ENCODE results near the gene SRSF8. TPM values are rescaled to one million over a fixed set of nuclear protein-coding genes. Genes with fewer than 3 reads are reported as not detected.
"Not testable (repeated sequence)": the region's sequence is repeated elsewhere in the genome, so short reads cannot be mapped to it uniquely, and the experiment has no call there.

SRSF8 gene, protein sequence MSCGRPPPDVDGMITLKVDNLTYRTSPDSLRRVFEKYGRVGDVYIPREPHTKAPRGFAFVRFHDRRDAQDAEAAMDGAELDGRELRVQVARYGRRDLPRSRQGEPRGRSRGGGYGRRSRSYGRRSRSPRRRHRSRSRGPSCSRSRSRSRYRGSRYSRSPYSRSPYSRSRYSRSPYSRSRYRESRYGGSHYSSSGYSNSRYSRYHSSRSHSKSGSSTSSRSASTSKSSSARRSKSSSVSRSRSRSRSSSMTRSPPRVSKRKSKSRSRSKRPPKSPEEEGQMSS
- 18.8 TPM for total RNA-seq
- polyA plus RNA-seq (ENCODE audit: insufficient read depth in 1 of 8, insufficient read length in 8 of 8, low replicate concordance in 1 of 8), result 10 to 100 TPM; 37.8 to 49.7 (median 43.4) TPM
- long read RNA-seq, donor 1, full-length matches to known transcripts, result 30 of 30 reads
- long read RNA-seq, donor 1, partial matches to known transcripts, result 0 of 30 reads
- long read RNA-seq, donor 1, other reads (novel, unspliced or antisense), result 0 of 30 reads
- long read RNA-seq, donor 2, full-length matches to known transcripts, result 9 of 9 reads
- long read RNA-seq, donor 2, partial matches to known transcripts, result 0 of 9 reads
- long read RNA-seq, donor 2, other reads (novel, unspliced or antisense), result 0 of 9 reads
- long read RNA-seq, donor 3, full-length matches to known transcripts, result 38 of 38 reads
- long read RNA-seq, donor 3, partial matches to known transcripts, result 0 of 38 reads
- long read RNA-seq, donor 3, other reads (novel, unspliced or antisense), result 0 of 38 reads
- long read RNA-seq, donor 4, full-length matches to known transcripts, result 34 of 34 reads
- long read RNA-seq, donor 4, partial matches to known transcripts, result 0 of 34 reads
- long read RNA-seq, donor 4, other reads (novel, unspliced or antisense), result 0 of 34 reads
- long read RNA-seq, donor 5, full-length matches to known transcripts, result 110 of 116 reads
- long read RNA-seq, donor 5, partial matches to known transcripts, result 0 of 116 reads
- long read RNA-seq, donor 5, other reads (novel, unspliced or antisense), result 6 of 116 reads
- long read RNA-seq, donor 6, full-length matches to known transcripts, result 135 of 135 reads
- long read RNA-seq, donor 6, partial matches to known transcripts, result 0 of 135 reads
- long read RNA-seq, donor 6, other reads (novel, unspliced or antisense), result 0 of 135 reads
- long read RNA-seq, donor 7, full-length matches to known transcripts, result 101 of 101 reads
- long read RNA-seq, donor 7, partial matches to known transcripts, result 0 of 101 reads
- long read RNA-seq, donor 7, other reads (novel, unspliced or antisense), result 0 of 101 reads
- long read RNA-seq, donor 8, full-length matches to known transcripts, result 54 of 54 reads
- long read RNA-seq, donor 8, partial matches to known transcripts, result 0 of 54 reads
- long read RNA-seq, donor 8, other reads (novel, unspliced or antisense), result 0 of 54 reads
- long read RNA-seq, donor 9, full-length matches to known transcripts, result 89 of 89 reads
- long read RNA-seq, donor 9, partial matches to known transcripts, result 0 of 89 reads
- long read RNA-seq, donor 9, other reads (novel, unspliced or antisense), result 0 of 89 reads
- long read RNA-seq, donor 10, full-length matches to known transcripts, result 102 of 102 reads
- long read RNA-seq, donor 10, partial matches to known transcripts, result 0 of 102 reads
- long read RNA-seq, donor 10, other reads (novel, unspliced or antisense), result 0 of 102 reads
- long read RNA-seq, donor 11, full-length matches to known transcripts, result 94 of 94 reads
- long read RNA-seq, donor 11, partial matches to known transcripts, result 0 of 94 reads
- long read RNA-seq, donor 11, other reads (novel, unspliced or antisense), result 0 of 94 reads

- Histone ChIP-seq H3K36me3 (ENCODE audit: control insufficient read depth, insufficient read depth, low read length) (peaks cover 5% of the 10 kb centered on the region), H3K27me3 (ENCODE audit: control insufficient read depth, insufficient read depth, low read length) (no peaks in the 10 kb centered on the region), H3K4me1 (ENCODE audit: control insufficient read depth, insufficient read depth, low read length) (no peaks in the 10 kb centered on the region), H3K27ac (ENCODE audit: low read length) (peak within 1 kb of the TSS; percentile 99), H3K9me3 (replicated peaks; ENCODE audit: control insufficient read depth, low read depth, low read length) (no peaks in the 10 kb centered on the region), H3K4me3 (ENCODE audit: low read length) (peak within 1 kb of the TSS; percentile 89)
- DNase-seq, result no peak
- 0% methylated on average over 1 of the region's 4 CpGs for WGBS (ENCODE audit: insufficient coverage)
Observed at GRCh38 chr11:95066716-95067038, at the start of gene SRSF8. Gene SRSF8, plus strand, starts transcription at chr11:95066919. Its CDS starts 308 bp downstream, at chr11:95067227.

DNA sequence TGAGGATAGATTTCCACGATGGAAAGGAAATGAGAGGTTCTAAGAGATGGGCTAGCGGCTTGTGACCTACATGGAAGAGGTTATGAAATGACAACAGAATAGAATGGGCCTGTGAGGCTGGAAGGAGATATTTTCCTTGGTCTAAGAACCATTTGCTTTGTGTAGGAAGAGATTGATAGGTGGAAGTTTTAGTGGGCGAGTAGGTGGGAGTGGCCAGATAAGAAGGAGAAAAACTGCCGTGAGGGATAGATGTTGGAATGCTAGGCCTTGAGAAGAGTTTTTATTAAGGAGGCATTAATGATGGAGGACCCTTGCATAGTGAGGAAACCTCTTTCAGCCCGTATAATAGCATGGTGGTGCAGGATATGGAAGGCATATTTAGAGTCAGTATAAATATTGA is 45.3 kb upstream of the SRSF8 start:
- not testable (repeated sequence) for H3K36me3 ChIP-seq (ENCODE audit: control insufficient read depth, insufficient read depth, low read length); H3K4me1 ChIP-seq (ENCODE audit: control insufficient read depth, insufficient read depth, low read length); H3K27ac ChIP-seq (ENCODE audit: low read length); H3K27me3 ChIP-seq (ENCODE audit: control insufficient read depth, insufficient read depth, low read length); H3K4me3 ChIP-seq (ENCODE audit: low read length); DNase-seq; H3K9me3 ChIP-seq (replicated peaks; ENCODE audit: control insufficient read depth, low read depth, low read length)
- 86% methylated on average over 5 of the region's 5 CpGs for WGBS (ENCODE audit: insufficient coverage)

DNA sequence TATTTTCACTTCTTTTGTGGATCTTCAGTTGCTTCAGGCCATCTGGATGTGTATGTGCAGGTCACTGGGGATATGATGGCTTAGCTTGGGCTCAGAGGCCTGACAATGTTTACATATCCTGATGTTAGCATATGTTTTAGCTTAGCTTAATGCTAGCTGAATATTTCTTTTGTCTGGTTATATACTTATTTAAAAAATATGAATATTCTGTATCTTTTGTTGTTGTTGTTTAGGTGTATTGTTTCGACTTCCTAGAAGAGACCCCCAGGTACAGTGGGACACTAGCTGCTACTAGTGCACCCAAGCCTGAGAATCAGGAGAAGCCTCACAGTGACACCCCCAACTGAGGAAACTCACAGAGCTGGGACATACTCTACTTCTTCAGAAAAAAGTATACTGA is 41.8 kb upstream of the SRSF8 start, which contains the start of gene KDM4E:
Gene KDM4E, plus strand, starts transcription at position 301 of the 400 bp plus-strand sequence. CDS start 300 bp downstream, outside the sequence.
- H3K27ac ChIP-seq (ENCODE audit: low read length), result no peak within 1 kb of the TSS
- H3K4me1 ChIP-seq (ENCODE audit: control insufficient read depth, insufficient read depth, low read length), result no peaks in the 10 kb centered on the region
- no peaks in the 10 kb centered on the region for H3K36me3 ChIP-seq (ENCODE audit: control insufficient read depth, insufficient read depth, low read length)
- no CpG with 5 or more reads among the region's 1 CpG for whole genome bisulfite sequencing (ENCODE audit: insufficient coverage)
- no peaks in the 10 kb centered on the region for H3K27me3 ChIP-seq (ENCODE audit: control insufficient read depth, insufficient read depth, low read length)
- DNase-seq, result no peak
- H3K9me3 ChIP-seq (replicated peaks; ENCODE audit: control insufficient read depth, low read depth, low read length), result no peaks in the 10 kb centered on the region
- no peak within 1 kb of the TSS for H3K4me3 ChIP-seq (ENCODE audit: low read length)

- H3K4me1 ChIP-seq (ENCODE audit: control insufficient read depth, insufficient read depth, low read length); H3K27ac ChIP-seq (ENCODE audit: low read length); H3K36me3 ChIP-seq (ENCODE audit: control insufficient read depth, insufficient read depth, low read length); H3K9me3 ChIP-seq (replicated peaks; ENCODE audit: control insufficient read depth, low read depth, low read length); H3K27me3 ChIP-seq (ENCODE audit: control insufficient read depth, insufficient read depth, low read length); DNase-seq; H3K4me3 ChIP-seq (ENCODE audit: low read length): not testable (repeated sequence)
- no CpG with 5 or more reads among the region's 9 CpGs for WGBS (ENCODE audit: insufficient coverage)
Observed at GRCh38 chr11:95025594-95025993, 41.1 kb upstream of the SRSF8 start.

DNA sequence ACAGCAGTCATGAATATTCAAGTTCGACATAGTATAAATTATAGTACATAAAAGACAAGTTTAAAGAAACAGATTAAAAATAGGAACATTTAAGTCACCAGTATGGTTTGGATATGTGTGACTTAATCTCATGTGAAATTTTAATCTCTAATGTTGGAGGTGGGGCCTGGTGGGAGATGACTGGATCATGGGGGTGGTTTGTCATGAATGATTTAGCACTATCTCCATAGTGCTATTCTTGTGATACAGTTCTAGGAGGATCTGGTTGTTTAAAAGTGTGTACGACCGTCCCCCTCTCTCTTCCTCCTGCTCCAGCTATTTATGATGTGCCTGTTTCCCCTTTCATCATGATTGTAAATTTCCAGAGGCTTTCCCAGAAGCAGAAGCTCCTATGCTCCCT is 38.4 kb upstream of the SRSF8 start:
- H3K27me3 ChIP-seq (ENCODE audit: control insufficient read depth, insufficient read depth, low read length), result no peaks in the 10 kb centered on the region

GRCh38 chr11:95033051-95033450 is 33.7 kb upstream of the SRSF8 start:
- WGBS (ENCODE audit: insufficient coverage), result 83% methylated on average over 1 of the region's 1 CpG
- no peak overlapping the region for H3K27ac ChIP-seq (ENCODE audit: low read length)
- peaks cover 7% of the 10 kb centered on the region for H3K27me3 ChIP-seq (ENCODE audit: control insufficient read depth, insufficient read depth, low read length)
- no peaks in the 10 kb centered on the region for H3K4me1 ChIP-seq (ENCODE audit: control insufficient read depth, insufficient read depth, low read length)
- no peaks in the 10 kb centered on the region for H3K36me3 ChIP-seq (ENCODE audit: control insufficient read depth, insufficient read depth, low read length)
- no peak overlapping the region for H3K4me3 ChIP-seq (ENCODE audit: low read length)
- no peak for DNase-seq
- H3K9me3 ChIP-seq (replicated peaks; ENCODE audit: control insufficient read depth, low read depth, low read length), result no peaks in the 10 kb centered on the region

More for the DNA sequence above, 38.4 kb upstream of the SRSF8 start:
- no peak for DNase-seq
- WGBS (ENCODE audit: insufficient coverage), result no CpG with 5 or more reads among the region's 3 CpGs
- no peaks in the 10 kb centered on the region for H3K4me1 ChIP-seq (ENCODE audit: control insufficient read depth, insufficient read depth, low read length)
- H3K4me3 ChIP-seq (ENCODE audit: low read length), result no peak overlapping the region
- H3K36me3 ChIP-seq (ENCODE audit: control insufficient read depth, insufficient read depth, low read length), result no peaks in the 10 kb centered on the region
- H3K9me3 ChIP-seq (replicated peaks; ENCODE audit: control insufficient read depth, low read depth, low read length), result no peaks in the 10 kb centered on the region
- H3K27ac ChIP-seq (ENCODE audit: low read length), result no peak overlapping the region

DNA sequence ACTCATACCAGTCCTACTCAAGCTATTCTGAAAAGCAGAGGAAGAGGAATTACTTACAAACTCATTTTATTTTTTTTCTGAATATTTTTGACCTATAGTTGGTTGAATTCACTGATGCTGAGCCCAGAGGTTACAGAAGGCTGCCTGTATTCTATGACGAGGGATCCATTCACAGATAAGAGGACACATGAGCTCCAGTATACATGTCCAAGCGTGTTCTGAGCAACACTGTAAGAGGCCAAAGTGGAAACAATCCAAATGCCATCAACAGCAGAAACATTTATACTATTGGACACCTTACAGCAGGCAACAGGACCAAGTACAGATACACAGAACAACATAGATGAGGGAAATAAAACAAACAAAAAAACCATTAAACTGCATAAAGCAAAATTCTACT is 31.4 kb upstream of the SRSF8 start:
- DNase-seq, result no peak
- Histone ChIP-seq H3K4me3 (ENCODE audit: low read length) (no peak overlapping the region), H3K4me1 (ENCODE audit: control insufficient read depth, insufficient read depth, low read length) (no peaks in the 10 kb centered on the region), H3K9me3 (replicated peaks; ENCODE audit: control insufficient read depth, low read depth, low read length) (no peaks in the 10 kb centered on the region), H3K27me3 (ENCODE audit: control insufficient read depth, insufficient read depth, low read length) (peaks cover 8% of the 10 kb centered on the region), H3K27ac (ENCODE audit: low read length) (no peak overlapping the region), H3K36me3 (ENCODE audit: control insufficient read depth, insufficient read depth, low read length) (no peaks in the 10 kb centered on the region)
- WGBS (ENCODE audit: insufficient coverage), result 82% methylated on average over 1 of the region's 2 CpGs

- Histone ChIP-seq H3K27me3 (ENCODE audit: control insufficient read depth, insufficient read depth, low read length) (peaks cover 16% of the 10 kb centered on the region), H3K4me3 (ENCODE audit: low read length) (peak overlapping the region; percentile 28)
- H3K36me3 ChIP-seq (ENCODE audit: control insufficient read depth, insufficient read depth, low read length); H3K9me3 ChIP-seq (replicated peaks; ENCODE audit: control insufficient read depth, low read depth, low read length); H3K4me1 ChIP-seq (ENCODE audit: control insufficient read depth, insufficient read depth, low read length); H3K27ac ChIP-seq (ENCODE audit: low read length): not testable (repeated sequence)
- DNase-seq, result peak; percentile 24
- WGBS (ENCODE audit: insufficient coverage), result 19% methylated on average over 70 of the region's 71 CpGs
Observed at GRCh38 chr11:95037356-95038035, 29.2 kb upstream of the SRSF8 start.

GRCh38 chr11:95042239-95042638 is 24.5 kb upstream of the SRSF8 start:
- Histone ChIP-seq H3K9me3 (replicated peaks; ENCODE audit: control insufficient read depth, low read depth, low read length) (no peaks in the 10 kb centered on the region), H3K27ac (ENCODE audit: low read length) (no peak overlapping the region), H3K36me3 (ENCODE audit: control insufficient read depth, insufficient read depth, low read length) (no peaks in the 10 kb centered on the region), H3K27me3 (ENCODE audit: control insufficient read depth, insufficient read depth, low read length) (peaks cover 22% of the 10 kb centered on the region), H3K4me3 (ENCODE audit: low read length) (no peak overlapping the region), H3K4me1 (ENCODE audit: control insufficient read depth, insufficient read depth, low read length) (no peaks in the 10 kb centered on the region)
- DNase-seq, result no peak
- no CpG with 5 or more reads among the region's 1 CpG for WGBS (ENCODE audit: insufficient coverage)
